ENCODE data around the gene POLDIP2. TPM values are rescaled to one million over a fixed set of nuclear protein-coding genes. Genes with fewer than 3 reads are reported as not detected.
A peak's percentile ranks its signal among the peaks of the same experiment; 100 is the strongest.

Gene POLDIP2
- total RNA-seq, 6 experiments from 2014 or later = 92.5 to 156 (median 130) TPM

GRCh38 chr17:28367641-28368305 lies 10.4 kb upstream of the POLDIP2 start:
- DNase-seq (peak in 1 of 3 donors; percentile 60), ATAC-seq (no peak)
- Histone ChIP-seq H3K27ac (peak overlapping the region; percentile 59 to 92 (median 85)), H3K4me3 (peak overlapping the region; percentile 63 to 92 (median 88)), H3K36me3 (peaks cover 0 to 27% (median 10%) of the 10 kb centered on the region in 4 donors), H3K9me3 (no peaks in the 10 kb centered on the region), H3K27me3 (no peaks in the 10 kb centered on the region), H3K4me1 (peaks cover 0 to 22% (median 2%) of the 10 kb centered on the region in 4 donors)
- TF ChIP-seq POLR2A (IDR thresholded peaks at IDR 0.05) (no peak), CTCF (IDR thresholded peaks at IDR 0.05) (no peak)
- intact Hi-C loops (cut with DNase I) = no loop called here
- 33% methylated on average over 3 of the region's 21 CpGs for WGBS (ENCODE audit: insufficient coverage, low coverage, low lambda C conversion rate, missing lambda C conversion rate)

- H3K4me3 ChIP-seq = peak overlapping the region in 2 of 3 donors; percentile 88 to 92
- 60% methylated on average over 1 of the region's 1 CpG for WGBS (ENCODE audit: insufficient coverage, low coverage, low lambda C conversion rate, missing lambda C conversion rate)
- no peaks in the 10 kb centered on the region for H3K9me3 ChIP-seq
Measured at GRCh38 chr17:28366605-28367004, 9.3 kb upstream of the POLDIP2 start.

GRCh38 chr17:28365487-28365886 lies 8.2 kb upstream of the POLDIP2 start:
- ATAC-seq (peak in 3 of 4 donors; percentile 1 to 2 (median 1)), DNase-seq (no peak)
- TF ChIP-seq CTCF (IDR thresholded peaks at IDR 0.05) (no peak), POLR2A (IDR thresholded peaks at IDR 0.05) (no peak)
- H3K27ac ChIP-seq = peak overlapping the region in 1 of 3 donors; percentile 43
- H3K4me3 ChIP-seq = no peak overlapping the region
- 14% methylated on average over 1 of the region's 3 CpGs for WGBS (ENCODE audit: insufficient coverage, low coverage, low lambda C conversion rate, missing lambda C conversion rate)
- H3K4me1 ChIP-seq = peaks cover 0 to 16% (median 2%) of the 10 kb centered on the region in 4 donors
- H3K27me3 ChIP-seq = no peaks in the 10 kb centered on the region
- intact Hi-C loops (cut with DNase I) = no loop called here
- peaks cover 0 to 41% (median 21%) of the 10 kb centered on the region in 4 donors for H3K36me3 ChIP-seq
- H3K9me3 ChIP-seq = no peaks in the 10 kb centered on the region

More at GRCh38 chr17:28366605-28367004, 9.3 kb upstream of the POLDIP2 start:
- H3K27ac ChIP-seq = peak overlapping the region in 1 of 3 donors; percentile 92
- H3K27me3 ChIP-seq = no peaks in the 10 kb centered on the region
- H3K36me3 ChIP-seq = peaks cover 0 to 30% (median 15%) of the 10 kb centered on the region in 4 donors
- ATAC-seq = no peak
- TF ChIP-seq CTCF (IDR thresholded peaks at IDR 0.05) = no peak
- TF ChIP-seq POLR2A (IDR thresholded peaks at IDR 0.05) = no peak
- peaks cover 0 to 22% (median 2%) of the 10 kb centered on the region in 4 donors for H3K4me1 ChIP-seq
- no peak for DNase-seq
- intact Hi-C loops (cut with DNase I) = no loop called here

GRCh38 chr17:28364665-28365363 lies 7.5 kb upstream of the POLDIP2 start, which contains the start of gene SEBOX:
SEBOX (minus strand) TSS chr17:28365199; CDS start chr17:28365151, 48 bp downstream.
- Histone ChIP-seq H3K9me3 (no peaks in the 10 kb centered on the region), H3K36me3 (peaks cover 0 to 48% (median 26%) of the 10 kb centered on the region in 4 donors), H3K27me3 (no peaks in the 10 kb centered on the region), H3K27ac (peak within 1 kb of the TSS in 1 of 3 donors; percentile 43), H3K4me1 (peaks cover 0 to 16% (median 2%) of the 10 kb centered on the region in 4 donors), H3K4me3 (no peak within 1 kb of the TSS)
- intact Hi-C loops (cut with DNase I) = no loop called here
- WGBS (ENCODE audit: insufficient coverage, low coverage, low lambda C conversion rate, missing lambda C conversion rate) = 59% methylated on average over 4 of the region's 13 CpGs
- DNase-seq = peak in 2 of 3 donors; percentile 66 to 84
- ATAC-seq = peak; percentile 34 to 57 (median 48)
- TF ChIP-seq POLR2A (IDR thresholded peaks at IDR 0.05) = no peak
- TF ChIP-seq CTCF (IDR thresholded peaks at IDR 0.05) = no peak
